ENCODE measurements around the gene SPARC.

The SPARC gene

GRCh38 chr5:151618907-151619306 is 67.8 kb downstream of the SPARC start:
- no peak for FAIRE-seq

GRCh38 chr5:151617841-151618710 is 68.6 kb downstream of the SPARC start:
- no peak for FAIRE-seq

DNA sequence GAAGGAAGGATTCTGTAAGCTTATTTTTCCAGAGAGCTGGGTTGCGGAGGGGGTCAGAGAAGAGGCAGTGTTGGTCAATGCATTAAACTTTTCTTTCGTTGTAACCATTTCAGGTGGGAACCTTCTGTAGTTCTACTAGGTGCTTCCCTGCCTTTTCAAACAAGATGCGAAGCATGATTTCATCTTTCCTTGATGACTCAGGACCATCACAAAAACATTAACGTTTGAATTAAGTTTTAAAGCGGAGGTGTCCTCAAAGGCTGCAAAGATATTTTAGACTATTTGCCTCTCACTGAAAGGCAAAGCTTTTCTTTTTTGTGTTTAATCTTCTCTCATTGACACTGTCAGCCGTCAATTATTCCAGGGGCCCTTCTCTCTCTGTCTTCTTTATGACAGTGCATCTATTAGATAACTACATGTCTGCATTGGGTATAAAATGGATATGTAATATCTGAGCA is 69.3 kb downstream of the SPARC start:
- no peak for FAIRE-seq

DNA sequence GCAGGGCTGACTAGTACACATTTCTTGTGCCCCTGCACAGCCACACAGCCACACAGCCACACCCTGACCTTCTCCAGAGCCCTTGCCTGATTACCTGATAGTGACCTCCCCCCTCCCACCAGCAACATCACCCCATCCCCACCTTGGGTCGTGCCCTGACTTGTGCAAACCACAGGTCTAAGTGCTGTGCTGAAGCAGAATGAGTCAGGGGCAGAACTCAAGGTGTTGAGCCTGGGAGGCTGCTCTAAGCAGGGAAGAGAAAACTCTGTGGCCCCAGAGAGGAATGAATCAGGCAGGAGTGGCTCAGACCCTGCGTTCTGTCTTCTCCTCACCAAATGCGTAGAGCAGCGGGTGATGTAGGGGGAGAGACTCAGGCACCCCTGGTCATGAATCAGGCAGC is 71.3 kb downstream of the SPARC start:
- FAIRE-seq = no peak

DNA sequence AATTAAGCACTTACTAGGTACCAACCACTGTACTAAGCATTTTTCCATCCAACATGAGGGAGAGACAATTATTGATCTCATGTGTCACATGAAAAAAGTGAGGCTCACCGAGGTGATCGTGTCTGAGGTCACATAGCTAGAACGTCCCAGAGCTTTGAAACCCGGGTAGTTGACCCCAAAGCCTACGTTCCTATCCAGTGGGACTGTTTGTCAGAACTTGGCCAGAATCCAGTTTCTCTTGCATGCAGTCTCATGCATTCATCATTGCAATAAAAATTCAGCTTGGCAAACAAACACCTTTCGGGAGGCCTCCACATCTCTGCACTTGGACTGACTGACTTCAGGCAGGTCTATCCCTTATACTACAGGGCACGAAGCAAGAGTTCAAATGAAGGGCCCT is 72.2 kb downstream of the SPARC start:
- no peak for FAIRE-seq

GRCh38 chr5:151612689-151613427 is 73.9 kb downstream of the SPARC start:
- FAIRE-seq = no peak

DNA sequence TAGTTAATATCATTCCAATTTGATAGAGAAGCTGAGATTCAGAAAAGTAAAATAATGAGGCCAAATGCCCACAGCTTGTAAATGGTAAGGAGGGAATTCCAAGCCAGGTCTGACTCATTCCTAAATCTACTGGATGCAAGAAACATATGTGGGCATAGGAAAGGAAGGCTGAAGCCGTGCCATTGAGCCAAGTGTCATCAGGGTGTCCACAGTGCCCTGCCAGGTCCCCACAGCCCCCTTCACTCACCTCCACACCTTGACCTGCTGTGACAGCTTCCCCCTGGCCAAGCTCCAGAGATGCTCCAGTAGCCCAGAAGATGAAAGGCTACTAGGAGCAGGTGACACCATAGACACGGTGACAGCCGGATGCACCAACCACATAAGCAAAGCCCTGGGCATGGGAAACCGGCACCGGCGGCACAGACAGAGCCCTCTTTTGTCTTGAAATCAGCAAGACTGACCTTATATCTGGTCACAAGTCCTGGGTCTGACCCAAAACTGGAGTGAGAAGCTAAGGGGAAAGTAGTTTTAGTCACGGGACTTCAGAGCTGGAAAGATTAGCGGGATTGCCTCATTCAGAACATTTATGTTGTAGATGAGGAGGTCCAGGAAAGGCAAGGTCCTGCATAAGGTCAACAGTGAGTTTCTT is 75.5 kb downstream of the SPARC start:
- no peak for FAIRE-seq

Data from TTC549 (cell line).